ENCODE data around the gene PCDHA3.
A peak's percentile ranks its signal among the peaks of the same experiment; 100 is the strongest.
"Not testable (repeated sequence)": the region's sequence is repeated elsewhere in the genome, so short reads cannot be mapped to it uniquely, and the experiment has no call there.

The PCDHA3 gene

GRCh38 chr5:140833993-140834392 lies 33.1 kb downstream of the PCDHA3 start, which contains the start of gene PCDHA7:
TSS of gene PCDHA7 (plus strand) at chr5:140834269. CDS start at chr5:140834384, 115 bp downstream.
- no peak for DNase-seq
- peaks cover 21% of the 10 kb centered on the region for H3K9me3 Mint-ChIP-seq
- H3K27ac Mint-ChIP-seq, result peak within 1 kb of the TSS; percentile 23
- H3K36me3 Mint-ChIP-seq (ENCODE audit: low read depth), result peaks cover 5% of the 10 kb centered on the region
- no peak within 1 kb of the TSS for H3K4me3 Mint-ChIP-seq
- H3K4me1 Mint-ChIP-seq (ENCODE audit: low read depth), result peaks cover 5% of the 10 kb centered on the region
- H3K27me3 Mint-ChIP-seq, result peaks cover 61% of the 10 kb centered on the region

DNA sequence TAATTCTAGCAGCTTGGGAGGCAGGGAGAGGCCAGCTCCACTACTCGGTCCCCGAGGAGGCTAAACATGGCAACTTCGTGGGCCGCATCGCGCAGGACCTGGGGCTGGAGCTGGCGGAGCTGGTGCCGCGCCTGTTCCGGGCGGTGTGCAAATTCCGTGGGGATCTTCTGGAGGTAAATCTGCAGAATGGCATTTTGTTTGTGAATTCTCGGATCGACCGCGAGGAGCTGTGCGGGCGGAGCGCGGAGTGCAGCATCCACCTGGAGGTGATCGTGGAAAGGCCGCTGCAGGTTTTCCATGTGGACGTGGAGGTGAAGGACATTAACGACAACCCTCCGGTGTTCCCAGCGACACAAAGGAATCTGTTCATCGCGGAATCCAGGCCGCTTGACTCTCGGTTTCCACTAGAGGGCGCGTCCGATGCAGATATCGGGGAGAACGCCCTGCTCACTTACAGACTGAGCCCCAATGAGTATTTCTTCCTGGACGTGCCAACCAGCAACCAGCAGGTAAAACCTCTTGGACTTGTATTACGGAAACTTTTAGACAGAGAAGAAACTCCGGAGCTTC lies 33.7 kb downstream of the PCDHA3 start:
- H3K4me1 Mint-ChIP-seq (ENCODE audit: low read depth); H3K36me3 Mint-ChIP-seq (ENCODE audit: low read depth); DNase-seq; H3K4me3 Mint-ChIP-seq: not testable (repeated sequence)
- peaks cover 60% of the 10 kb centered on the region for H3K27me3 Mint-ChIP-seq
- H3K27ac Mint-ChIP-seq, result peak overlapping the region; percentile 23
- peaks cover 24% of the 10 kb centered on the region for H3K9me3 Mint-ChIP-seq

- H3K27me3 Mint-ChIP-seq, result peaks cover 65% of the 10 kb centered on the region
- peaks cover 27% of the 10 kb centered on the region for H3K9me3 Mint-ChIP-seq
- H3K4me3 Mint-ChIP-seq, result no peak overlapping the region
These were observed 35.0 kb downstream of the PCDHA3 start for GRCh38 chr5:140835622-140836510.

DNA sequence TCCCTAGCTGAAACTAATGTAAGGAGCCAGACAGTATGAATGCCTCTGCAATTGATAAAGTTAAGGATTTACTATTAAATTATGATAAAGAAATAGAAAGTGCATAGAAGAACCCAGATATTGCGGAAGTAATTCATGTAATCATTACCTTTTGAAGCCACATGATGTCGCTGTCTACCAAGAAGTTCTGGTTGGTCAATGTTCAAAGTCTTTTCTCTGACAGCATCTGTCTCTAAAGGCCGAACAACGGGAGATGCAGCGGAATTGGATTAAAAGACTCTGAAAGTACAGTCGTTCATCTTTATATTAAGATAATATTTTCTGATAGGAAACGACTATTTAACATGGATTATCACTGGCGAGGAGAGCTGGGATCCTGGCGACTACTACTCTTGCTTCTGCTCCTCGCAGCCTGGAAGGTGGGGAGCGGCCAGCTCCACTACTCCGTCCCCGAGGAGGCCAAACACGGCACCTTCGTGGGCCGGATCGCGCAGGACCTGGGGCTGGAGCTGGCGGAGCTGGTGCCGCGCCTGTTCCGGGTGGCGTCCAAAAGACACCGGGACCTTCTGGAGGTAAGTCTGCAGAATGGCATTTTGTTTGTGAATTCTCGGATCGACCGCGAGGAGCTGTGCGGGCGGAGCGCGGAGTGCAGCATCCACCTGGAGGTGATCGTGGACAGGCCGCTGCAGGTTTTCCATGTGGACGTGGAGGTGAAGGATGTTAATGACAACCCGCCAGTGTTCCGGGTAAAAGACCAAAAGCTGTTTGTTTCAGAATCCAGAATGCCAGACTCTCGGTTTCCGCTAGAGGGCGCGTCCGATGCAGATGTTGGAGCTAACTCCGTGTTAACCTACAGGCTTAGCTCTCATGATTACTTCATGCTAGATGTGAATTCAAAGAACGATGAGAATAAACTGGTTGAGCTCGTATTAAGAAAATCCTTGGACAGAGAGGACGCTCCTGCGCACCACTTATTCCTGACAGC lies 40.4 kb downstream of the PCDHA3 start, which contains the start of gene PCDHA8:
Gene PCDHA8 (plus strand): TSS at position 210 of the 985 bp plus-strand sequence. CDS start 135 bp downstream, at position 345.
- no peak within 1 kb of the TSS for H3K27ac Mint-ChIP-seq
- peaks cover 17% of the 10 kb centered on the region for H3K9me3 Mint-ChIP-seq
- H3K4me3 Mint-ChIP-seq, result no peak within 1 kb of the TSS
- H3K36me3 Mint-ChIP-seq (ENCODE audit: low read depth), result peaks cover 5% of the 10 kb centered on the region
- no peaks in the 10 kb centered on the region for H3K4me1 Mint-ChIP-seq (ENCODE audit: low read depth)
- peaks cover 36% of the 10 kb centered on the region for H3K27me3 Mint-ChIP-seq
- no peak for DNase-seq

More at GRCh38 chr5:140835622-140836510, 35.0 kb downstream of the PCDHA3 start:
- Mint-ChIP-seq H3K27ac (no peak overlapping the region), H3K36me3 (ENCODE audit: low read depth) (peaks cover 3% of the 10 kb centered on the region), H3K4me1 (ENCODE audit: low read depth) (peaks cover 5% of the 10 kb centered on the region)
- DNase-seq, result no peak

DNA sequence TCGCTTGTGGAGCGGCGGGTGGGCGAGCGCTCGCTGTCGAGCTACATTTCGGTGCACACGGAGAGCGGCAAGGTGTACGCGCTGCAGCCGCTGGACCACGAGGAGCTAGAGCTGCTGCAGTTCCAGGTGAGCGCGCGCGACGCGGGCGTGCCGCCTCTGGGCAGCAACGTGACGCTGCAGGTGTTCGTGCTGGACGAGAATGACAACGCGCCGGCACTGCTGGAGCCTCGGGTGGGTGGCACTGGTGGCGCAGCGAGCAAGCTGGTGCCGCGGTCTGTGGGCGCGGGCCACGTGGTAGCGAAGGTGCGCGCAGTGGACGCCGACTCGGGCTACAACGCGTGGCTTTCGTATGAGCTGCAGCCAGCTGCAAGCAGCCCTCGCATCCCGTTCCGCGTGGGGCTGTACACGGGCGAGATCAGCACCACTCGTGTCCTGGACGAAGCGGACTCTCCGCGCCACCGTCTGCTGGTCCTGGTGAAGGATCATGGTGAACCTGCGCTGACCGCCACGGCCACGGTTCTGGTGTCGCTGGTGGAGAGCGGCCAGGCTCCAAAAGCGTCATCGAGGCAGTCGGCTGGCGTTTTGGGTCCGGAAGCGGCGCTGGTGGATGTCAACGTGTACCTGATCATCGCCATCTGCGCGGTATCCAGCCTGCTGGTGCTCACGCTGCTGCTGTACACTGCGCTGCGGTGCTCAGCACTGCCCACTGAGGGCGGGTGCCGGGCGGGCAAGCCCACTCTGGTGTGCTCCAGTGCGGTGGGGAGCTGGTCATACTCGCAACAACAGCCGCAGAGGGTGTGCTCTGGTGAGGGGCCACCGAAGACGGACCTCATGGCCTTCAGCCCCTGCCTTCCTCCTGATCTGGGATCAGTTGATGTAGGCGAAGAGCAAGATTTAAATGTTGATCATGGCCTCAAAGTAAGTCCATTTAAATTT lies 42.2 kb downstream of the PCDHA3 start:
- no peak for DNase-seq
- Mint-ChIP-seq H3K27ac (no peak overlapping the region), H3K9me3 (peaks cover 23% of the 10 kb centered on the region), H3K27me3 (peaks cover 40% of the 10 kb centered on the region), H3K4me1 (ENCODE audit: low read depth) (no peaks in the 10 kb centered on the region), H3K36me3 (ENCODE audit: low read depth) (peaks cover 5% of the 10 kb centered on the region), H3K4me3 (no peak overlapping the region)

GRCh38 chr5:140848139-140849102 lies 47.6 kb downstream of the PCDHA3 start, which contains the start of gene PCDHA9:
TSS of gene PCDHA9 (plus strand) at chr5:140848382. CDS start at chr5:140848496, 114 bp downstream.
- not testable (repeated sequence) for H3K4me1 Mint-ChIP-seq (ENCODE audit: low read depth); H3K27ac Mint-ChIP-seq; H3K36me3 Mint-ChIP-seq (ENCODE audit: low read depth); DNase-seq; H3K4me3 Mint-ChIP-seq; H3K9me3 Mint-ChIP-seq
- H3K27me3 Mint-ChIP-seq, result peaks cover 14% of the 10 kb centered on the region

DNA sequence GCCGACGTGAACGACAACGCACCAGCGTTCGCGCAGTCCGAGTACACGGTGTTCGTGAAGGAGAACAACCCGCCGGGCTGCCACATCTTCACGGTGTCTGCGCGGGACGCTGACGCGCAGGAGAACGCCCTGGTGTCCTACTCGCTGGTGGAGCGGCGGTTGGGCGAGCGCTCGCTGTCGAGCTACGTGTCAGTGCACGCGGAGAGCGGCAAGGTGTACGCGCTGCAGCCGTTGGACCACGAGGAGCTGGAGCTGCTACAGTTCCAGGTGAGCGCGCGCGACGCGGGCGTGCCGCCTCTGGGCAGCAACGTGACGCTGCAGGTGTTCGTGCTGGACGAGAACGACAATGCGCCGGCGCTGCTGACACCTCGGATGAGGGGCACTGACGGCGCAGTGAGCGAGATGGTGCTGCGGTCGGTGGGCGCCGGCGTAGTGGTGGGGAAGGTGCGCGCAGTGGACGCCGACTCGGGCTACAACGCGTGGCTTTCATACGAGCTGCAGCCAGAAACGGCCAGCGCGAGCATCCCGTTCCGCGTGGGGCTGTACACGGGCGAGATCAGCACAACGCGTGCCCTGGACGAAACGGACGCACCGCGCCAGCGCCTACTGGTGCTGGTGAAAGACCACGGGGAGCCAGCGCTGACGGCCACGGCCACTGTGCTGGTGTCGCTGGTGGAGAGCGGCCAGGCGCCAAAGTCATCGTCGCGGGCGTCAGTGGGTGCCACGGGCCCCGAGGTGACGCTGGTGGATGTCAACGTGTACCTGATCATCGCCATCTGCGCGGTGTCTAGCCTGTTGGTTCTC lies 49.2 kb downstream of the PCDHA3 start:
- not testable (repeated sequence) for H3K4me1 Mint-ChIP-seq (ENCODE audit: low read depth); H3K27ac Mint-ChIP-seq; DNase-seq; H3K36me3 Mint-ChIP-seq (ENCODE audit: low read depth); H3K9me3 Mint-ChIP-seq; H3K4me3 Mint-ChIP-seq
- peaks cover 18% of the 10 kb centered on the region for H3K27me3 Mint-ChIP-seq
